HEK293 (cell line): ENCODE results near the gene LTK.

Source experiments
- CTCF ChIA-PET: fragments of 350-600 bp; formaldehyde crosslinking; extraction: SDS; loops from one replicate; lab custom pipeline; 2021; ENCODE audit warnings: antibody characterized with exemption; lab: Yijun Ruan, JAX
- POLR2A ChIA-PET: fragments of 300-600 bp; formaldehyde crosslinking; extraction: SDS; loops from one replicate; lab custom pipeline; 2020; ENCODE audit warnings: antibody characterized with exemption, inconsistent platforms; lab: Yijun Ruan, JAX
- H3K27ac ChIP-seq: fragments of 200-500 bp; sonication (Bioruptor generic); 2 replicates; pipeline ENCODE4 v1.5.1; 2014; ENCODE audit warnings: low read depth, low read length, control low read depth, inconsistent platforms; ENCODE audit errors: extremely low read depth
- H3K36me3 ChIP-seq, 2 experiments: fragments of 200-500 bp in 1 of 2; sonication (Bioruptor generic) in 1 of 2; 1 replicate in 1 of 2; 2 replicates in 1 of 2; pipeline ENCODE4 v1.5.1; 2014 to 2017; ENCODE audit warnings: inconsistent platforms in 2 of 2, low read length in 2 of 2; ENCODE audit not compliant: control insufficient read depth in 2 of 2, insufficient read depth in 1 of 2
- H3K4me1 ChIP-seq: fragments of 200-500 bp; sonication (Bioruptor generic); 2 replicates; pipeline ENCODE4 v1.5.1; 2014; ENCODE audit warnings: mild to moderate bottlenecking, low read length, inconsistent platforms; ENCODE audit not compliant: control insufficient read depth, insufficient read depth
- H3K4me3 ChIP-seq: 2 replicates; pipeline ENCODE4 v1.5.1; 2011; ENCODE audit warnings: low read depth, mild to moderate bottlenecking, control low read depth, low read length, moderate library complexity
- H3K9me3 ChIP-seq: fragments of 200-500 bp; sonication (Bioruptor generic); 2 replicates; pipeline ENCODE4 v1.5.1; 2014; ENCODE audit warnings: low read depth, low read length, inconsistent platforms; ENCODE audit not compliant: control insufficient read depth, insufficient read depth
- GLIS2 ChIP-seq: fragments of 450-650 bp; formaldehyde crosslinking; IDR thresholded peaks from 2 replicates; pipeline ENCODE4 v1.5.1; 2016; ENCODE audit warnings: missing biosample characterization, missing genetic modification characterization
- HOXC10 ChIP-seq: sonication (generic); formaldehyde crosslinking; IDR thresholded peaks from 2 replicates; pipeline ENCODE4 v1.8.1; 2023; ENCODE audit warnings: mild to moderate bottlenecking, missing genetic modification reagents
- OSR2 ChIP-seq: fragments of 450-650 bp; formaldehyde crosslinking; IDR thresholded peaks from 2 replicates; pipeline ENCODE4 v1.5.1; 2016; ENCODE audit warnings: missing biosample characterization, missing genetic modification characterization
- PRDM10 ChIP-seq: fragments of 450-650 bp; formaldehyde crosslinking; IDR thresholded peaks from 2 replicates; pipeline ENCODE4 v1.5.1; 2016; ENCODE audit warnings: missing biosample characterization, missing genetic modification characterization
- REPIN1 ChIP-seq: fragments of 450-650 bp; formaldehyde crosslinking; IDR thresholded peaks from 2 replicates; pipeline ENCODE4 v1.5.1; 2017; ENCODE audit warnings: missing biosample characterization, missing genetic modification characterization, low read depth
- SALL2 ChIP-seq: fragments of 450-650 bp; formaldehyde crosslinking; IDR thresholded peaks from 2 replicates; pipeline ENCODE4 v1.5.0; 2017; ENCODE audit warnings: missing biosample characterization, mild to moderate bottlenecking, missing genetic modification characterization, borderline replicate concordance
- SCRT2 ChIP-seq: fragments of 450-650 bp; formaldehyde crosslinking; IDR thresholded peaks from 2 replicates; pipeline ENCODE4 v1.5.1; 2016; ENCODE audit warnings: missing biosample characterization, missing genetic modification characterization
- ZBTB1 ChIP-seq: fragments of 450-650 bp; formaldehyde crosslinking; IDR thresholded peaks from 2 replicates; pipeline ENCODE4 v1.5.1; 2016; ENCODE audit warnings: missing biosample characterization, missing genetic modification characterization
- ZNF148 ChIP-seq: fragments of 450-650 bp; formaldehyde crosslinking; IDR thresholded peaks from 2 replicates; pipeline ENCODE4 v1.5.0; 2017; ENCODE audit warnings: missing biosample characterization, missing genetic modification characterization, borderline replicate concordance
- ZNF239 ChIP-seq: fragments of 450-650 bp; formaldehyde crosslinking; IDR thresholded peaks from 2 replicates; pipeline ENCODE4 v1.5.1; 2016; ENCODE audit warnings: missing biosample characterization, missing genetic modification characterization
- ZNF280C ChIP-seq: fragments of 450-650 bp; formaldehyde crosslinking; IDR thresholded peaks from 2 replicates; pipeline ENCODE4 v1.5.1; 2016; ENCODE audit warnings: missing biosample characterization, missing genetic modification characterization
- ZNF394 ChIP-seq: fragments of 450-650 bp; formaldehyde crosslinking; IDR thresholded peaks from 2 replicates; pipeline ENCODE4 v1.5.1; 2016; ENCODE audit warnings: missing biosample characterization, missing genetic modification characterization, mild to moderate bottlenecking, moderate library complexity, borderline replicate concordance
- ZNF48 ChIP-seq: fragments of 450-650 bp; formaldehyde crosslinking; IDR thresholded peaks from 2 replicates; pipeline ENCODE4 v1.5.1; 2016; ENCODE audit warnings: missing biosample characterization, missing genetic modification characterization
- ZNF513 ChIP-seq: fragments of 450-650 bp; IDR thresholded peaks from 2 replicates; pipeline ENCODE4 v1.5.1; 2018; ENCODE audit warnings: missing biosample characterization, missing genetic modification characterization
- ZNF514 ChIP-seq: fragments of 450-650 bp; formaldehyde crosslinking; IDR thresholded peaks from 2 replicates; pipeline ENCODE4 v1.5.1; 2016; ENCODE audit warnings: missing biosample characterization, missing genetic modification characterization
- ZNF571 ChIP-seq: fragments of 450-650 bp; formaldehyde crosslinking; IDR thresholded peaks from 2 replicates; pipeline ENCODE4 v1.5.0; 2017; ENCODE audit warnings: missing biosample characterization, missing genetic modification characterization

LTK gene

GRCh38 chr15:41535544-41535943, 21.9 kb upstream of the LTK start:
- POLR2A ChIA-PET = interaction anchor here (1.6 kb wide), 1 partner anchor 8 kb away, joined by 4 read pairs; the partner anchor contains the start of gene RPAP1
- Histone ChIP-seq H3K27ac (no peak overlapping the region), H3K4me1 (no peaks in the 10 kb centered on the region), H3K36me3 (peaks cover 8 to 44% of the 10 kb centered on the region in 2 experiments; a peak in 2 of 3 replicates), H3K4me3 (no peak overlapping the region), H3K9me3 (no peaks in the 10 kb centered on the region)
- TF ChIP-seq OSR2 (tag by site-specific recombination) = no peak
- TF ChIP-seq ZBTB1 (tag by site-specific recombination) = no peak
- no peak for TF ChIP-seq ZNF148 (tag by site-specific recombination)
- TF ChIP-seq SCRT2 (tag by site-specific recombination) = no peak
- no peak for TF ChIP-seq GLIS2
- no peak for TF ChIP-seq ZNF513 (tag by site-specific recombination)
- no peak for TF ChIP-seq ZNF571 (tag by site-specific recombination)
- no peak for TF ChIP-seq ZNF48 (tag by site-specific recombination)
- TF ChIP-seq ZNF394 (tag by site-specific recombination) = no peak
- no peak for TF ChIP-seq ZNF514
- no peak for TF ChIP-seq REPIN1 (tag by site-specific recombination)
- TF ChIP-seq SALL2 (tag by site-specific recombination) = no peak
- no peak for TF ChIP-seq ZNF280C (tag by site-specific recombination)
- TF ChIP-seq ZNF239 (tag by site-specific recombination) = no peak
- no peak for TF ChIP-seq HOXC10 (CRISPR knock-in tag)
- no peak for TF ChIP-seq PRDM10 (tag by site-specific recombination)
- CTCF ChIA-PET = no interaction called here
